H1 (cell line): Measurements from ENCODE around the gene DRC1. TPM values are rescaled to one million over a fixed set of nuclear protein-coding genes. Genes with fewer than 3 reads are reported as not detected.
A peak's percentile ranks its signal among the peaks of the same experiment; 100 is the strongest.

Experiments used
- CTCF ChIA-PET: fragments of 300-600 bp; sonication (Branson Sonifier 250); formaldehyde crosslinking; loops from one replicate; lab custom pipeline; 2021; ENCODE audit not compliant: partially characterized antibody; lab: Charles Lee
- POLR2A ChIA-PET: fragments of 300-600 bp; sonication (Branson Sonifier 250); formaldehyde crosslinking; loops from one replicate; lab custom pipeline; 2021; ENCODE audit warnings: inconsistent platforms; ENCODE audit not compliant: partially characterized antibody; lab: Charles Lee
- DNase-seq, 2 experiments: peaks; one replicate each; pipeline versions ENCODE4 v3.0.0 to v3.0.0-alpha.2; 2010 to 2022; ENCODE audit warnings: low spot score in 2 of 2, low read depth in 1 of 2, mixed read lengths in 1 of 2
- FAIRE-seq: peaks from 2 replicates; lab custom pipeline; 2011; peaks lifted over from hg19 to GRCh38; lab: Jason Lieb, UNC
- H2AFZ ChIP-seq: 2 replicates; pipeline ENCODE4 v1.8.1; 2012; ENCODE audit warnings: low read length, inconsistent platforms
- H2AK5ac ChIP-seq: 2 replicates; pipeline ENCODE4 v1.6.1; 2013; ENCODE audit warnings: low read depth, low read length
- H2BK120ac ChIP-seq: replicated peaks from 2 replicates; pipeline ENCODE3; 2013; ENCODE audit warnings: low read depth, low read length, inconsistent platforms
- H2BK12ac ChIP-seq: 2 replicates; pipeline ENCODE4 v1.6.1; 2013; ENCODE audit warnings: low read depth, low read length
- H2BK15ac ChIP-seq: 2 replicates; pipeline ENCODE4 v1.6.1; 2013; ENCODE audit warnings: low read length
- H2BK20ac ChIP-seq: 2 replicates; pipeline ENCODE4 v1.6.1; 2013; ENCODE audit warnings: low read length
- H2BK5ac ChIP-seq: 2 replicates; pipeline ENCODE4 v1.6.1; 2013; ENCODE audit warnings: low read depth, low read length
- H3K14ac ChIP-seq: 2 replicates; pipeline ENCODE4 v1.6.1; 2013; ENCODE audit warnings: inconsistent platforms; ENCODE audit not compliant: insufficient read length
- H3K18ac ChIP-seq: 2 replicates; pipeline ENCODE4 v1.6.1; 2013; ENCODE audit warnings: low read length; ENCODE audit errors: extremely low read depth
- H3K23ac ChIP-seq: 2 replicates; pipeline ENCODE4 v1.6.1; 2013; ENCODE audit warnings: inconsistent platforms; ENCODE audit not compliant: insufficient read length
- H3K23me2 ChIP-seq: 2 replicates; pipeline ENCODE4 v1.6.1; 2013; ENCODE audit warnings: low read depth, low read length
- H3K27ac ChIP-seq: 2 replicates; pipeline ENCODE4 v1.6.1; 2011; ENCODE audit warnings: low read depth, low read length, inconsistent platforms
- H3K27me3 ChIP-seq, 4 experiments: replicated peaks in 1 of 4; 1 replicate in 1 of 4; 2 replicates in 3 of 4; pipeline versions ENCODE4 v1.6.1 to v1.8.1; 2011 to 2013; ENCODE audit warnings: low read length in 3 of 4, mild to moderate bottlenecking in 3 of 4, inconsistent platforms in 2 of 4, mixed read lengths in 2 of 4, moderate library complexity in 1 of 4; ENCODE audit not compliant: control insufficient read depth in 3 of 4, insufficient read depth in 3 of 4; ENCODE audit errors: extremely low read depth in 1 of 4
- H3K36me3 ChIP-seq, 4 experiments: 2 replicates each; pipeline versions ENCODE4 v1.6.1 to v1.8.1; 2011 to 2013; ENCODE audit warnings: mild to moderate bottlenecking in 4 of 4, low read length in 3 of 4, moderate library complexity in 2 of 4, control low read depth in 1 of 4, inconsistent platforms in 1 of 4; ENCODE audit not compliant: insufficient read depth in 4 of 4, control insufficient read depth in 2 of 4
- H3K4ac ChIP-seq: replicated peaks from 2 replicates; pipeline ENCODE3; 2013; ENCODE audit warnings: low read length, low read depth, mixed read lengths, inconsistent platforms; ENCODE audit not compliant: insufficient read length
- H3K4me1 ChIP-seq, 4 experiments: replicated peaks in 1 of 4; 1 replicate in 1 of 4; 2 replicates in 3 of 4; pipeline versions ENCODE4 v1.6.1 to v1.8.1; 2011 to 2013; ENCODE audit warnings: low read length in 3 of 4, inconsistent platforms in 2 of 4, mixed read lengths in 1 of 4; ENCODE audit not compliant: insufficient read depth in 4 of 4, control insufficient read depth in 3 of 4
- H3K4me2 ChIP-seq, 2 experiments: 2 replicates each; pipeline versions ENCODE4 v1.6.1 to v1.8.1; 2011 to 2013; ENCODE audit warnings: low read depth in 2 of 2, low read length in 2 of 2, control low read depth in 1 of 2, inconsistent platforms in 1 of 2, mild to moderate bottlenecking in 1 of 2; ENCODE audit not compliant: insufficient read depth in 1 of 2
- H3K4me3 ChIP-seq, 4 experiments: fragments of 200-600, 300-600 bp in 1 of 4; sonication (generic), shearing (Covaris generic), sonication (Bioruptor Twin) in 1 of 4; 2 replicates each; pipeline versions ENCODE4 v1.5.1 to v1.8.1; 2011 to 2016; ENCODE audit warnings: low read length in 4 of 4, low read depth in 3 of 4, control low read depth in 2 of 4, inconsistent platforms in 2 of 4, mild to moderate bottlenecking in 2 of 4, mixed read lengths in 1 of 4, moderate library complexity in 1 of 4; ENCODE audit not compliant: insufficient read depth in 2 of 4; ENCODE audit errors: extremely low read depth in 1 of 4
- H3K56ac ChIP-seq: replicated peaks from 2 replicates; pipeline ENCODE3; 2013; ENCODE audit warnings: low read depth, mild to moderate bottlenecking, mixed read lengths, low read length, inconsistent platforms; ENCODE audit not compliant: insufficient read length
- H3K79me1 ChIP-seq: 2 replicates; pipeline ENCODE4 v1.6.1; 2013; ENCODE audit warnings: low read depth, low read length, control low read depth
- H3K79me2 ChIP-seq, 2 experiments: 2 replicates each; pipeline versions ENCODE4 v1.6.1 to v1.8.1; 2012 to 2013; ENCODE audit warnings: low read length in 2 of 2, mild to moderate bottlenecking in 2 of 2, inconsistent platforms in 1 of 2; ENCODE audit not compliant: insufficient read depth in 2 of 2, control insufficient read depth in 1 of 2
- H3K9ac ChIP-seq, 4 experiments: replicated peaks in 1 of 4; 1 replicate in 1 of 4; 2 replicates in 3 of 4; pipeline versions ENCODE4 v1.6.1 to v1.8.1; 2011 to 2013; ENCODE audit warnings: low read depth in 3 of 4, low read length in 3 of 4, control low read depth in 2 of 4, mild to moderate bottlenecking in 2 of 4, moderate library complexity in 2 of 4, inconsistent platforms in 1 of 4; ENCODE audit errors: extremely low read depth in 1 of 4
- H3K9me3 ChIP-seq, 2 experiments: 2 replicates each; pipeline versions ENCODE4 v1.6.1 to v1.8.1; 2012 to 2013; ENCODE audit warnings: mild to moderate bottlenecking in 2 of 2, moderate library complexity in 2 of 2, control low read depth in 1 of 2, inconsistent platforms in 1 of 2, low read depth in 1 of 2, low read length in 1 of 2, mixed read lengths in 1 of 2; ENCODE audit not compliant: insufficient read depth in 2 of 2
- H4K20me1 ChIP-seq, 2 experiments: replicated peaks in 1 of 2; 2 replicates each; pipeline versions ENCODE3 to v1.8.1; 2011 to 2013; ENCODE audit warnings: inconsistent platforms in 2 of 2, low read length in 2 of 2, mild to moderate bottlenecking in 1 of 2; ENCODE audit not compliant: insufficient read depth in 2 of 2, control insufficient read depth in 1 of 2
- H4K5ac ChIP-seq: 2 replicates; pipeline ENCODE4 v1.6.1; 2013; ENCODE audit warnings: low read length, low read depth, mixed read lengths, inconsistent platforms; ENCODE audit not compliant: insufficient read length
- H4K8ac ChIP-seq: 2 replicates; pipeline ENCODE4 v1.8.0; 2013; ENCODE audit warnings: mild to moderate bottlenecking, moderate library complexity, low read length, inconsistent platforms; ENCODE audit not compliant: insufficient read depth; ENCODE audit errors: extremely low read depth
- H4K91ac ChIP-seq: replicated peaks from 2 replicates; pipeline ENCODE3; 2013; ENCODE audit warnings: low read length, mixed read lengths, inconsistent platforms; ENCODE audit not compliant: insufficient read length
- BCL11A ChIP-seq, 2 experiments: IDR thresholded peaks; one replicate each; pipeline ENCODE4 v1.6.1; 2011; ENCODE audit warnings: low read depth in 2 of 2, low read length in 2 of 2, mild to moderate bottlenecking in 2 of 2
- CHD1 ChIP-seq: IDR thresholded peaks from 2 replicates; pipeline ENCODE4 v1.6.1; 2012; ENCODE audit warnings: low read depth, low read length, improper control_type of control experiment
- GABPA ChIP-seq: IDR thresholded peaks from 2 replicates; pipeline ENCODE4 v1.6.1; 2011; ENCODE audit warnings: mild to moderate bottlenecking, low read length, moderate library complexity, borderline replicate concordance; ENCODE audit not compliant: insufficient read depth
- NANOG ChIP-seq: IDR thresholded peaks from 2 replicates; pipeline ENCODE4 v1.6.1; 2011; ENCODE audit warnings: low read length, low read depth, mild to moderate bottlenecking, inconsistent platforms; ENCODE audit not compliant: insufficient read depth, poor library complexity, severe bottlenecking
- POU5F1 ChIP-seq: IDR thresholded peaks from 2 replicates; pipeline ENCODE4 v1.6.1; 2011; ENCODE audit warnings: low read depth, mild to moderate bottlenecking, low read length, moderate library complexity
- RNF2 ChIP-seq: fragments of 200-900, 300-1000 bp; sonication (generic); IDR thresholded peaks from 2 replicates; pipeline ENCODE4 v1.7.1; 2016; ENCODE audit warnings: borderline replicate concordance, low read depth, mild to moderate bottlenecking, antibody characterized with exemption, low read length; ENCODE audit not compliant: poor library complexity, severe bottlenecking; ENCODE audit errors: missing control alignments
- SIRT6 ChIP-seq: IDR thresholded peaks from one replicate; pipeline ENCODE4 v1.7.1; 2012; ENCODE audit warnings: low read length, inconsistent platforms
- SIX5 ChIP-seq: IDR thresholded peaks from 2 replicates; pipeline ENCODE4 v1.6.1; 2011; ENCODE audit warnings: mild to moderate bottlenecking, low read depth, low read length
- SP1 ChIP-seq: IDR thresholded peaks from 2 replicates; pipeline ENCODE4 v1.6.1; 2011; ENCODE audit warnings: low read depth, low read length
- SRF ChIP-seq: IDR thresholded peaks from 2 replicates; pipeline ENCODE4 v1.6.1; 2011; ENCODE audit warnings: mild to moderate bottlenecking, low read depth, low read length, moderate library complexity
- TBP ChIP-seq: IDR thresholded peaks from 2 replicates; pipeline ENCODE4 v1.6.1; 2011; ENCODE audit warnings: low read depth, low read length, improper control_type of control experiment
- ZNF274 ChIP-seq: IDR thresholded peaks from 2 replicates; pipeline ENCODE4 v1.7.0; 2012; ENCODE audit warnings: low read length, borderline replicate concordance; ENCODE audit errors: extremely low read depth
- WGBS, 2 experiments: shearing (Covaris generic) in 1 of 2; methylation state at CpG; one replicate each; pipeline versions ENCODE4 v1.1.6 to v1.1.7; 2013 to 2015; ENCODE audit warnings: low lambda C conversion rate in 2 of 2, mixed read lengths in 2 of 2, inconsistent platforms in 1 of 2, low coverage in 1 of 2, missing lambda C conversion rate in 1 of 2; ENCODE audit not compliant: insufficient replicate concordance in 2 of 2, insufficient coverage in 1 of 2, insufficient read length in 1 of 2; ENCODE audit errors: extremely low coverage in 1 of 2, missing lambda C conversion rate in 1 of 2; 5-methylcytosine and 5-hydroxymethylcytosine counted together
- polyA plus RNA-seq, 7 experiments: library from polyadenylated mRNA; depleted of rRNA in 3 of 7; stranded (reverse) in 5 of 7; unstranded in 2 of 7; fragments of >200 nt in 5 of 7; fragments of 200-250 nt in 2 of 7; gene quantifications; 1 replicate in 5 of 7; 2 replicates in 1 of 7; 4 replicates in 1 of 7; pipeline versions ENCODE4 v1.2.1 to v1.2.3, GENCODE V29; 2011 to 2013; ENCODE audit warnings: missing spikeins in 2 of 7, mixed read lengths in 2 of 7
- total RNA-seq: library from RNA; stranded (reverse); fragmentation: NEBNext Ultra II Directional; extraction: Animal tissue kit (Norgen Biotek cat#: 25700); gene quantifications from 2 replicates; pipeline ENCODE4 v1.2.1, GENCODE V29; 2021

DRC1 gene
- total and polyA plus RNA-seq, 2 of the 8 experiments (the other 6 are each of a cell fraction or from before 2014, with no cell fraction given): 0.08 TPM; not detected in 1

DNA sequence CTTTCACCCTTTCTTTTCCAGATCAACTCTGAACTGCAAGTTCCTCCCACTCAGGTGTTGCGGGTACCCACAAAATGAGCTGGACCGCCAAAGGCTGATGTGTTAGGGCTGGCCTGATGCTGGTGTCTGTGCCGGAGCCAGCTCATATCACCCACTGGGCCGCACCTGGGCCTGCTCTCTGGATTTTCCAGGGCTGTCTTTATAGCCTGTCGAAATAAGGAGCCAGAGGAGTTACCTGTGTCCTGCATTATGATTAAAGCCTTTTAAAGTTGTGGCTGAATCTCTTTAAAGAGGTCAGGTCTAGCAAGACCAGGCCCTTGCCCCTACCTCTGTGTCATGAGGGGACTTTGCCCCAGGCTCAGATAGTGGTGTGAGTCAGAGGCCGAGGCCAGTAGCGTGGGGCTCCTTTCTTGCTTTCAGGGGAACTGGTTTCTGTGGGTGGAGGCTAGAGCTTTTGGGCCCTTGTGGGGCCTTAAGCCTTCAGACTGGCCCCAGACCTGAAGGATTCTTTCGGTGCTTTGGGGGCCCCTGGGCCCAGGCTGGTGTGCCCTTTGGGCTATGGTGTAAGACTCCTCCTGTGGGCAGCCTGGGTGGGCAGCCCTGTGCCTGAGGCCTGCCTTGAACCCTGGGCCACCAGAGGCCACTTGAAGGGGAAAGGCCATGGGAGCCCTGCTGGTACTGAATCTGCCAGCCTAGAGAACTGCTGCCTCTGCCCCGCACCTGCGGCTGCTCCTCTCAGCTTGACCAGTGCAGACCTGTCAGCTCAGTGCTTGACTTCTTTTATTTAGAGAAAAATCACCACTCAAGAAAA is 54.9 kb downstream of the DRC1 start:
- ChIA-PET CTCF (interaction anchor here (0.5 to 6.3 kb wide), 7 partner anchors 11 to 195 kb away, joined by 4 to 25 read pairs (median 5); no protein-coding TSS in a partner anchor), POLR2A (interaction anchor here (1.1 kb wide), 1 partner anchor 111 kb away, joined by 3 read pairs; the partner anchor contains the start of gene SELENOI)
- H3K79me1 ChIP-seq: no peaks in the 10 kb centered on the region
- H2AFZ ChIP-seq: no peak overlapping the region
- no peaks in the 10 kb centered on the region for H3K23me2 ChIP-seq
- TF ChIP-seq RNF2 (no peak), SIRT6 (no peak), CHD1 (no peak), SIX5 (no peak), POU5F1 (no peak), SRF (no peak), ZNF274 (no peak), BCL11A (IDR thresholded peaks at IDR 0.05; ENCODE audit: low read depth in 2 of 2, low read length in 2 of 2) (no peak), SP1 (no peak), NANOG (no peak), TBP (no peak), GABPA (no peak)
- H3K4me1 ChIP-seq: peaks cover 0 to 9% (median 0%) of the 10 kb centered on the region in 4 experiments; a peak in 2 of 7 replicates
- no peak overlapping the region for H3K23ac ChIP-seq
- H3K4ac ChIP-seq: no peak overlapping the region
- no peaks in the 10 kb centered on the region for H3K9me3 ChIP-seq
- no peak overlapping the region for H2BK120ac ChIP-seq
- no peak overlapping the region for H2BK15ac ChIP-seq
- 92% methylated on average over 10 of the region's 10 CpGs; no CpG with 5 or more reads in 1 of the 2 experiments for WGBS, 2 experiments
- no peak overlapping the region for H3K18ac ChIP-seq
- no peak overlapping the region for H4K8ac ChIP-seq
- no peaks in the 10 kb centered on the region for H3K79me2 ChIP-seq
- no peak overlapping the region for H2BK12ac ChIP-seq
- FAIRE-seq (no peak), DNase-seq (peak in 1 of 2 experiments; percentile 41)
- H3K4me2 ChIP-seq: no peak overlapping the region
- H4K5ac ChIP-seq: no peak overlapping the region
- H3K9ac ChIP-seq: no peak overlapping the region
- no peak overlapping the region for H2AK5ac ChIP-seq
- H2BK5ac ChIP-seq: no peak overlapping the region
- no peaks in the 10 kb centered on the region for H4K20me1 ChIP-seq
- H3K14ac ChIP-seq: no peak overlapping the region
- H3K27me3 ChIP-seq: no peaks in the 10 kb centered on the region
- H2BK20ac ChIP-seq: no peak overlapping the region
- no peaks in the 10 kb centered on the region for H3K36me3 ChIP-seq
- no peak overlapping the region for H4K91ac ChIP-seq
- no peak overlapping the region for H3K56ac ChIP-seq
- H3K4me3 ChIP-seq: no peak overlapping the region
- H3K27ac ChIP-seq: no peak overlapping the region
